ENCODE results near the gene EPG5.

DNA sequence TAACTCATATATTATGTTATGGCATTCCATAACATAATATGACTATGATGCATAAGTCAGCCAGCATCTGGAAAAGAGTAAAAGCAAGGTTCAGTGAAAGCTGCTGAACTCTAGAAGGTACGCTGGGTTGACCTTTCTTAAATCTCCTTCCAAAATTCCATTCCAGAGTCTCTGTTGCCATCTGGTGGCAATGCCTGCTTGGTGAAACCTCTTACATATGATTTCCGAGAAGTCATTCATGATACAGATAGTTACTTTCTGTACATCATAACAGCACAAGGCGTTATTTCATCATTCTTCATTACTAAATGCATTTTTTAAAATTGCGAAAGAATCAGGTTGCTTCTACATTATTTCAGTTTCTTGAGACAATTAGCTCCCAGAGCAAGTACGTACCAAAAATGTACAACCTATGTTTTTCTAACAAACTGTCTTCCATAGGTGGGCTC lies 7.0 kb upstream of the EPG5 start:
- TF ChIP-seq POLR2A (IDR thresholded peaks at IDR 0.05; ENCODE audit: low read length) (no peak), GATA1 (IDR thresholded peaks at IDR 0.05; ENCODE audit: low read depth, low read length) (no peak)
